Uterus (tissue), 4 donors: ENCODE data around the gene GLS. TPM values are rescaled to one million over a fixed set of nuclear protein-coding genes. Genes with fewer than 3 reads are reported as not detected.

Experiments
- DNase-seq, 2 donors: peaks; one replicate each; pipeline ENCODE4 v3.0.0-alpha.2; 2019 to 2020
- H3K27ac ChIP-seq, 2 donors: fragments of 200-600 bp; sonication (generic); 1 replicate in 1 of 2; 2 replicates in 1 of 2; pipeline ENCODE4 v1.5.1; 2016 to 2018
- H3K27me3 ChIP-seq, 2 donors: fragments of 200-600 bp; sonication (generic); one replicate each; pipeline ENCODE4 v1.5.1; 2018 to 2019; ENCODE audit warnings: control low read depth in 1 of 2
- H3K36me3 ChIP-seq, 2 donors: fragments of 200-600 bp; sonication (generic); one replicate each; pipeline ENCODE4 v1.5.1; 2019; ENCODE audit warnings: control low read depth in 1 of 2
- H3K4me1 ChIP-seq, 2 donors: fragments of 200-600 bp; sonication (generic); one replicate each; pipeline ENCODE4 v1.5.1; 2018 to 2019; ENCODE audit warnings: control low read depth in 1 of 2
- H3K4me3 ChIP-seq, 2 donors: fragments of 200-600 bp; sonication (generic); 1 replicate in 1 of 2; 2 replicates in 1 of 2; pipeline ENCODE4 v1.5.1; 2018 to 2019; ENCODE audit warnings: mild to moderate bottlenecking in 1 of 2
- H3K9me3 ChIP-seq, 2 donors: fragments of 200-600 bp; sonication (generic); one replicate each; pipeline ENCODE4 v1.5.1; 2019; ENCODE audit warnings: control low read depth in 1 of 2
- POLR2A ChIP-seq, 2 donors: fragments of 450-650 bp; IDR thresholded peaks; one replicate each; pipeline ENCODE4 v1.6.1; 2016; ENCODE audit warnings: antibody characterized with exemption in 2 of 2, mild to moderate bottlenecking in 1 of 2, moderate library complexity in 1 of 2
- intact Hi-C: fragments of 100-400 bp; cut with DNase I; formaldehyde crosslinking; loops from one replicate; pipeline ENCODE4 v1.15.1; 2023; ENCODE audit warnings: low total_unique reads
- total RNA-seq, 4 donors: library from RNA; depleted of rRNA in 3 of 4; stranded (reverse); fragments of >200 nt in 3 of 4; gene quantifications; one replicate each; pipeline versions ENCODE4 v1.1.0 to v1.2.4, GENCODE V29; 2014 to 2023
- TF ChIP-seq, protein P1 (sequence below), 4 experiments: fragments of 200-600 bp in 2 of 4; fragments of 450-650 bp in 2 of 4; sonication (generic) in 2 of 4; IDR thresholded peaks; one replicate each; pipeline ENCODE4 v1.5.1; 2016 to 2019; ENCODE audit warnings: antibody characterized with exemption in 4 of 4, mild to moderate bottlenecking in 2 of 4, moderate library complexity in 1 of 4
- donor health status: DM: yes; HTN: yes; CAD: no.

Gene GLS
- total RNA-seq, 4 donors from 2014 or later = 89.7 to 202 (median 156) TPM

DNA sequence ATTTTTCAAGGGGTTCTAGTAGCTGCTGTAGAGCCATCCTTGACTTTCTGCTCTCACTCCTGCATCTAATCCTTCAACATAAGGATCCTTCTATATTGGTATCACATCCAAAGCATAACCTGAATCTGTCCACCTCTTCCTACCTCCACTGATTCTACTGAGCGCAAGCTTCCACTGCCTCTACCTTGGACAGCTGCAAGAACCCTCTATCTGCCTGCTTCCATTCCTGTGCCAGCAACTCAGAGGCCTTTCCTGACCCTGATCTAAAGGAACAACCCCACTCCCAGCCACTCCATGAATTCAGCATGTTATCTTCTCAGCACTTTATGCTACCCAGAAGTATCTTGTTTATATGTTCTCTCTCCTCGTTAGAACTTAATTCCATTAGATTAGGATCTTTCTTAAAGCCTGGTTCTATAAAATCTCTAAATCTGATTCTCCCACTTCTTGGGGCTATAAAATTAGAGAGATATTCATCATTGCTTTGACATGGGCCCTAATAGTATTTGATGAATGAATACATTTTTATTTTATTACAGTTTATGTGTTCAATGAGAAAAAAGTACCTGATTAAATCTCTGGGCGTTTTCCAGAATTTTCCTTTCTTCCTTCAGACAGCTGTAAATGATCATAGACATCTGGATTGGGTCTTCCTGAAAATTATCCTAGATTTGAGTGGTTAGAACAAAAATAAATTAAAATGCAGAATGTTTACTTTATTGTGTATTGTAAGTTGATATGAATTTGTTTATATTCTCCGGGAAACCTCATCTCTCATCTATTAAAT lies 126.6 kb downstream of the GLS start:
- intact Hi-C loops = no loop called here
- Histone ChIP-seq H3K9me3 (no peaks in the 10 kb centered on the region), H3K36me3 (no peaks in the 10 kb centered on the region), H3K27me3 (no peaks in the 10 kb centered on the region), H3K27ac (no peak overlapping the region), H3K4me3 (no peak overlapping the region), H3K4me1 (no peaks in the 10 kb centered on the region)
- no peak for TF ChIP-seq POLR2A (IDR thresholded peaks at IDR 0.05)
- TF ChIP-seq, protein P1, sequence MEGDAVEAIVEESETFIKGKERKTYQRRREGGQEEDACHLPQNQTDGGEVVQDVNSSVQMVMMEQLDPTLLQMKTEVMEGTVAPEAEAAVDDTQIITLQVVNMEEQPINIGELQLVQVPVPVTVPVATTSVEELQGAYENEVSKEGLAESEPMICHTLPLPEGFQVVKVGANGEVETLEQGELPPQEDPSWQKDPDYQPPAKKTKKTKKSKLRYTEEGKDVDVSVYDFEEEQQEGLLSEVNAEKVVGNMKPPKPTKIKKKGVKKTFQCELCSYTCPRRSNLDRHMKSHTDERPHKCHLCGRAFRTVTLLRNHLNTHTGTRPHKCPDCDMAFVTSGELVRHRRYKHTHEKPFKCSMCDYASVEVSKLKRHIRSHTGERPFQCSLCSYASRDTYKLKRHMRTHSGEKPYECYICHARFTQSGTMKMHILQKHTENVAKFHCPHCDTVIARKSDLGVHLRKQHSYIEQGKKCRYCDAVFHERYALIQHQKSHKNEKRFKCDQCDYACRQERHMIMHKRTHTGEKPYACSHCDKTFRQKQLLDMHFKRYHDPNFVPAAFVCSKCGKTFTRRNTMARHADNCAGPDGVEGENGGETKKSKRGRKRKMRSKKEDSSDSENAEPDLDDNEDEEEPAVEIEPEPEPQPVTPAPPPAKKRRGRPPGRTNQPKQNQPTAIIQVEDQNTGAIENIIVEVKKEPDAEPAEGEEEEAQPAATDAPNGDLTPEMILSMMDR (IDR thresholded peaks at IDR 0.05) = no peak
- no peak for DNase-seq

GRCh38 chr2:191008286-191008685 lies 127.7 kb downstream of the GLS start:
- no peak overlapping the region for H3K4me3 ChIP-seq
- H3K27ac ChIP-seq = no peak overlapping the region
- H3K9me3 ChIP-seq = no peaks in the 10 kb centered on the region
- no peaks in the 10 kb centered on the region for H3K27me3 ChIP-seq
- no peaks in the 10 kb centered on the region for H3K36me3 ChIP-seq
- peaks cover 0 to 3% of the 10 kb centered on the region in 2 donors for H3K4me1 ChIP-seq
- no peak for TF ChIP-seq POLR2A (IDR thresholded peaks at IDR 0.05)
- TF ChIP-seq, protein P1 (IDR thresholded peaks at IDR 0.05) = no peak
- no peak for DNase-seq
- intact Hi-C loops = no loop called here

- DNase-seq = no peak
- Histone ChIP-seq H3K4me1 (peaks cover 0 to 3% of the 10 kb centered on the region in 2 donors), H3K9me3 (no peaks in the 10 kb centered on the region), H3K4me3 (no peak overlapping the region), H3K27me3 (no peaks in the 10 kb centered on the region), H3K36me3 (no peaks in the 10 kb centered on the region), H3K27ac (no peak overlapping the region)
- intact Hi-C loops = no loop called here
- no peak for TF ChIP-seq POLR2A (IDR thresholded peaks at IDR 0.05)
- TF ChIP-seq, protein P1 (IDR thresholded peaks at IDR 0.05) = no peak
Measured at GRCh38 chr2:191009541-191010374, 129.1 kb downstream of the GLS start.

DNA sequence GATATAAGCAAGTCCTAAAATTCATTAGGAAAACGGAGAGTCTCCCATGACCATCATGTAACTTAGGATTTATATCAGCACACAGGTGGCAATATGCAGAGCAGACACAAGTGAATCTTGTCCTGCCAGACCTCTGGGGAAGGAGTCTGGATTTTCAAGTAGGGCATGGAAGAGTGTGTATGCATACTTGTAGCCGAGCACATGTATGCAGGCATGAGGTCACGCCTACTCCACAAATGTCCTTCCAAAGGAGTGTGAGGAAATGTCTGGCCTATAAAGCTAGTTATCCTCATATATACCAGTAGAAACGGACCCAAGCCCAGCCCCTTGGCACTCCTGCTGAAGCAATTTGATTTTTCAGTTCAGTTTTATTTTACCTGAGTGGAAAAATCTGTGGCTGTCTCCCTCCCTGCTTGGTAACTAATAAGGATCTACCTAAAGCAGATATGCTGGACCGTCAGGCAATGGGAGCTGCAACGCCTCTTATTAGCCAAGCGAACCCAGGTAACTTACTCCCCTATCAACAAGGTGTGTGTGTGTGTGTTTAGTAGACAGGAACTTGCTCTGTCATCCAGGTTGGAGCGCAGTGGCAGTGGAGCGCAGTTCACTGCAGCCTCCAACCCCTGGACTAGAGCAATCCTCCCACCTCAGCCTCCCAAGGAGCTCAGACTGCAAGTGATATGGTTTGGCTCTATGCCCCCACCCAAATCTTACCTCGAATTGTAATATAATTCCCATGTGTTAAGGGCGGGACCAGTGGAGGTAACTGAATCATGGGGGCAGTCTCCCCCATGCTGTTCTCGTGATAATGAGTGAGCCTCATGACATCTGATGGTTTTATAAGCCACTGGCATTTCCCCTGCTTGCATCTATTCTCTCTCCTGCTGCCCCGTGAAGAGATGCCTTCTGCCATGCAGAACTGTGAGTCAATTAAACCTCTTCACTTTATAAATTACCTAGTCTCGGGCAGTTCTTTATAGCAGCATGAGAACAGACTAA lies 130.6 kb downstream of the GLS start:
- TF ChIP-seq, protein P1 (IDR thresholded peaks at IDR 0.05) = no peak
- TF ChIP-seq POLR2A (IDR thresholded peaks at IDR 0.05) = no peak
- Histone ChIP-seq H3K36me3 (no peaks in the 10 kb centered on the region), H3K27me3 (no peaks in the 10 kb centered on the region), H3K4me3 (no peak overlapping the region), H3K9me3 (no peaks in the 10 kb centered on the region), H3K4me1 (peaks cover 0 to 3% of the 10 kb centered on the region in 2 donors), H3K27ac (no peak overlapping the region)
- no peak for DNase-seq
- intact Hi-C loops = no loop called here
